Kidney (tissue), 14 donors: ENCODE measurements around the gene NHS. TPM values are rescaled to one million over a fixed set of nuclear protein-coding genes. Genes with fewer than 3 reads are reported as not detected.

ENCODE experiments used
- DNase-seq, 5 donors: peaks; one replicate each; pipeline ENCODE4 v3.0.0-alpha.2; 2013 to 2020
- FAIRE-seq: peaks from 2 replicates; lab custom pipeline; 2012; peaks lifted over from hg19 to GRCh38; lab: Jason Lieb, UNC
- H3K27ac ChIP-seq, 2 donors: one replicate each; pipeline ENCODE4 v1.7.0; 2013; ENCODE audit warnings: low read depth in 2 of 2, low read length in 2 of 2, inconsistent platforms in 1 of 2
- H3K27me3 ChIP-seq: one replicate; pipeline ENCODE4 v1.7.1; 2013; ENCODE audit warnings: low read length, inconsistent platforms; ENCODE audit not compliant: control insufficient read depth, insufficient read depth
- H3K36me3 ChIP-seq, 3 donors: one replicate each; pipeline versions ENCODE4 v1.7.0 to v1.7.1; 2013; ENCODE audit warnings: low read length in 3 of 3, control low read depth in 1 of 3, inconsistent platforms in 1 of 3; ENCODE audit not compliant: insufficient read depth in 3 of 3, control insufficient read depth in 2 of 3
- H3K4me1 ChIP-seq, 3 donors: one replicate each; pipeline versions ENCODE4 v1.7.0 to v1.7.1; 2013; ENCODE audit warnings: low read length in 3 of 3, inconsistent platforms in 1 of 3, low read depth in 1 of 3; ENCODE audit not compliant: control insufficient read depth in 2 of 3, insufficient read depth in 2 of 3
- H3K4me3 ChIP-seq, 3 donors: one replicate each; pipeline versions ENCODE4 v1.7.0 to v1.8.1; 2013; ENCODE audit warnings: low read length in 3 of 3, control low read depth in 1 of 3, inconsistent platforms in 1 of 3
- H3K9ac ChIP-seq, 3 donors: one replicate each; pipeline versions ENCODE4 v1.7.0 to v1.7.1; 2013; ENCODE audit warnings: low read length in 3 of 3, control low read depth in 1 of 3, inconsistent platforms in 1 of 3
- H3K9me3 ChIP-seq, 3 donors: one replicate each; pipeline versions ENCODE4 v1.7.0 to v1.7.1; 2013; ENCODE audit warnings: low read length in 3 of 3, control low read depth in 1 of 3, inconsistent platforms in 1 of 3; ENCODE audit not compliant: control insufficient read depth in 2 of 3, insufficient read depth in 1 of 3
- CTCF ChIP-seq: IDR thresholded peaks from 3 replicates; pipeline ENCODE4 v1.5.1; 2012; ENCODE audit warnings: mild to moderate bottlenecking, moderate library complexity, borderline replicate concordance; ENCODE audit not compliant: insufficient read depth; ENCODE audit errors: extremely low read depth
- intact Hi-C: fragments of 100-400 bp; cut with DNase I; formaldehyde crosslinking; loops from one replicate; pipeline ENCODE4 v1.11.1; 2022
- polyA plus RNA-seq: library from polyadenylated mRNA; stranded (reverse); fragments of 350-450 nt; fragmentation: Illumina TruSeq; extraction: RNeasy Lipid Tissue Mini Kit (QIAGEN cat#74804); gene quantifications from one replicate; pipeline ENCODE4 v1.2.3, GENCODE V29; 2014; ENCODE audit warnings: low read depth, low replicate concordance; ENCODE audit not compliant: insufficient read depth
- total RNA-seq: library from RNA; stranded (reverse); fragmentation: NEBNext Ultra II Directional; extraction: Animal tissue kit (Norgen Biotek cat#: 25700); gene quantifications from one replicate; pipeline ENCODE4 v1.2.1, GENCODE V29; 2021
- donor health status: control.
- donor health status: control.
- donor health status: control.
- donor health status: control.
- donor health status: control.
- donor health status: DM: yes; HTN: yes; CAD: no.
- donor health status: Normal renal cell carcinoma (clear cell type).

Gene NHS
- total and polyA plus RNA-seq, 2 donors from 2014 or later = 3.1 to 28.9 TPM

GRCh38 chrX:17613979-17614588 lies 239.1 kb downstream of the NHS start:
- Histone ChIP-seq H3K4me1 (peaks cover 2 to 4% (median 3%) of the 10 kb centered on the region in 3 donors), H3K4me3 (no peak overlapping the region), H3K9ac (no peak overlapping the region), H3K27ac (peak overlapping the region; percentile 2 to 43), H3K36me3 (no peaks in the 10 kb centered on the region), H3K27me3 (peaks cover 8% of the 10 kb centered on the region), H3K9me3 (no peaks in the 10 kb centered on the region)
- FAIRE-seq = no peak
- peak in 1 of 5 donors; percentile 27 for DNase-seq
- intact Hi-C loops = no loop called here
- TF ChIP-seq CTCF = no peak

GRCh38 chrX:17616936-17617335 lies 241.9 kb downstream of the NHS start:
- peaks cover 2 to 4% (median 3%) of the 10 kb centered on the region in 3 donors for H3K4me1 ChIP-seq
- TF ChIP-seq CTCF = no peak
- H3K27me3 ChIP-seq = peaks cover 5% of the 10 kb centered on the region
- no peak overlapping the region for H3K4me3 ChIP-seq
- no peaks in the 10 kb centered on the region for H3K9me3 ChIP-seq
- intact Hi-C loops = no loop called here
- FAIRE-seq (no peak), DNase-seq (no peak)
- H3K9ac ChIP-seq = no peak overlapping the region
- no peaks in the 10 kb centered on the region for H3K36me3 ChIP-seq
- H3K27ac ChIP-seq = no peak overlapping the region

GRCh38 chrX:17617806-17618205 lies 242.8 kb downstream of the NHS start:
- FAIRE-seq (no peak), DNase-seq (peak in 2 of 5 donors; percentile 26 to 46)
- Histone ChIP-seq H3K4me1 (peaks cover 2 to 4% (median 3%) of the 10 kb centered on the region in 3 donors), H3K4me3 (no peak overlapping the region), H3K9ac (no peak overlapping the region), H3K9me3 (no peaks in the 10 kb centered on the region), H3K27me3 (peaks cover 2% of the 10 kb centered on the region), H3K36me3 (no peaks in the 10 kb centered on the region), H3K27ac (no peak overlapping the region)
- intact Hi-C loops = no loop called here
- no peak for TF ChIP-seq CTCF
